Measurements from ENCODE around the gene NEK10.
A peak's percentile ranks its signal among the peaks of the same experiment; 100 is the strongest.
"Not testable (repeated sequence)": the region's sequence is repeated elsewhere in the genome, so short reads cannot be mapped to it uniquely, and the experiment has no call there.

The NEK10 gene

GRCh38 chr3:27312044-27312668 lies 57.0 kb downstream of the NEK10 start:
- ATAC-seq (replicated peaks) = peak; percentile 65 to 73
- no peaks in the 10 kb centered on the region for H3K27me3 Mint-ChIP-seq
- no peaks in the 10 kb centered on the region for H3K36me3 Mint-ChIP-seq
- DNase-seq = no peak
- H3K9me3 Mint-ChIP-seq = no peaks in the 10 kb centered on the region
- no peaks in the 10 kb centered on the region for H3K4me1 Mint-ChIP-seq
- H3K27ac Mint-ChIP-seq = no peak overlapping the region
- H3K4me3 Mint-ChIP-seq = no peak overlapping the region

GRCh38 chr3:27311400-27311799 lies 57.8 kb downstream of the NEK10 start:
- H3K27ac Mint-ChIP-seq = no peak overlapping the region

DNA sequence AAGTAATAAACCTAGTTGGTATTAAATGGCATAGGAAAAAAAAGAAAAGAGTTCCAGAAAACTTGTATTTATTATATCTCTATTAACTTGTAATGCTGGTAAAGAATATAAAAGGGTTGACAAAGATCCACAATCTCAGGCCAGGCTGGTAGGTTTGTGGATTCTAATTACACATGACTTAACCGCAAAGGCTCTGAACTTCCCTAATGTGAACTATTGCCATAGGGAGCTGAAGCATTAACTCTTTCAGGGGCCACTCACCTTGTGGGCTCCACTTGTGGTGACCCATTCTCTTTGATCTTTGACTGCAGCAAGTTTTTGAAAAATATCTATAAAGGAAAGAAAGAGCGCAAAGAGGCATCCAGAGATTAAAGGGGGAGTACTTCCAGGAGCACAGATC lies 58.5 kb downstream of the NEK10 start:
- no peaks in the 10 kb centered on the region for H3K36me3 Mint-ChIP-seq
- no peaks in the 10 kb centered on the region for H3K9me3 Mint-ChIP-seq
- ATAC-seq (replicated peaks) (no peak), DNase-seq (no peak)
- H3K27ac Mint-ChIP-seq = no peak overlapping the region
- no peak overlapping the region for H3K4me3 Mint-ChIP-seq
- H3K27me3 Mint-ChIP-seq = no peaks in the 10 kb centered on the region
- no peaks in the 10 kb centered on the region for H3K4me1 Mint-ChIP-seq

More at GRCh38 chr3:27311400-27311799, 57.8 kb downstream of the NEK10 start:
- Mint-ChIP-seq H3K4me1 (no peaks in the 10 kb centered on the region), H3K36me3 (no peaks in the 10 kb centered on the region), H3K27me3 (no peaks in the 10 kb centered on the region), H3K4me3 (no peak overlapping the region), H3K9me3 (no peaks in the 10 kb centered on the region)
- ATAC-seq (replicated peaks) (no peak), DNase-seq (no peak)

DNA sequence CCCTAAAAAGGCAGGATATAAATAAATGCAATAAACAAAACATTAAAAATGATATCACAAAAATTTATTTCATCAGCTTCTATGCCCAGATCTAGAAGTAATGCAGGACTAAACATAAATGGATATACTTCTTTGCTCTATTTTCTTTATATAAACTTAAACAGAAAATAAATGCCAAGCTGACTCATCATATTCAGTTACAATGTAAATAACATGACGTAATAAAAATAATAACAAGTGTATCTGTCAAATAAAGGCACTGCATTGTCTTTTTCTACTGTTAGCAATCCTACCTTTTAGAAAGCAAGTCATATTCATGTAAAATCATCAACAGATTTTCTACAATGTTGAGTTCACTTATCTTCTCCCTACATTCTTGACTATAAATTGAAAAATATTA lies 61.6 kb downstream of the NEK10 start:
- no peak for DNase-seq
- Mint-ChIP-seq H3K27me3 (no peaks in the 10 kb centered on the region), H3K4me1 (no peaks in the 10 kb centered on the region), H3K9me3 (no peaks in the 10 kb centered on the region), H3K36me3 (no peaks in the 10 kb centered on the region), H3K27ac (no peak overlapping the region), H3K4me3 (no peak overlapping the region)
- no peak for ATAC-seq (replicated peaks)

DNA sequence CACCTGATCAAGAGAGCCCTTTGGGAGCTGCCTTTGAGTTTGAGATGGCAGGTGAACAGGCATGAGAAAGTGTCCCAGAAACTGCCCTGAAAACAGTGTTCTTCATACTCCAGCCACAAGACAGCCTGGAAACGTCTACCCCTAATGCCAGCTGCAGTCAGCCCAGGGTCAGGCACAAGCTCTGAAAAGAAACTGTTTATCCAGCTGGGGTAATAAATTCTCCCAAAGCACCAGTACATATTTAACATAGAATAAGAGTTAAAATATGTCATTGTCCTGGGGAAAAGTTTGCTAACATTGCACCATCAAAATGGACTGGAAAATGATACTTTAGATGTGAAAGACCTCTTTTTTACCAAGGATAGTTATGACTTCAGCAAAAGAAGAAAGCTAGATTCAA lies 66.3 kb downstream of the NEK10 start:
- DNase-seq = no peak
- Mint-ChIP-seq H3K4me1 (no peaks in the 10 kb centered on the region), H3K27me3 (no peaks in the 10 kb centered on the region)

DNA sequence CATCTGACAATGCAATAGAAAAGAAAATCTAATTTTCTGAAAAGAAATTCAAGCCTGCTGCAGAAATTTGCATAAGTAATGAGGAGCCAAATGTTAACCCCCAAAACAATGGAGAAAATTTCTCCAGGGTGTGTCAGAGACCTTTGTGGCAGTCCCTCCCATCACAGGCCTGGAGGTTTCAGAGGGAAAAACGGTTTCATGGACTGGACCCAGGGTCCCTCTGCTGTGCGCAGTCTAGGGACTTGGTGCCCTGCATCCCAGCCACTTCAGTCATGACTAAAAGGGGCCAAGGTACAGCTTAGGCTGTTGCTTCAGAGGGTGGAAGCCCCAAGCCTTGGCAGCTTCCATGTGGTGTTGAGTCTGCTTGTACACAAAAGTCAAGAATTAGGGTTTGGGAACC lies 70.2 kb downstream of the NEK10 start:
- ATAC-seq (replicated peaks); H3K4me1 Mint-ChIP-seq; H3K27me3 Mint-ChIP-seq; H3K27ac Mint-ChIP-seq; H3K4me3 Mint-ChIP-seq; DNase-seq: not testable (repeated sequence)
- Mint-ChIP-seq H3K9me3 (peaks cover 8 to 11% of the 10 kb centered on the region in 2 donors), H3K36me3 (peaks cover 17 to 24% of the 10 kb centered on the region in 2 donors)

More for the DNA sequence above, 66.3 kb downstream of the NEK10 start:
- no peak for ATAC-seq (replicated peaks)
- no peak overlapping the region for H3K4me3 Mint-ChIP-seq
- H3K9me3 Mint-ChIP-seq = peaks cover 8 to 11% of the 10 kb centered on the region in 2 donors
- H3K36me3 Mint-ChIP-seq = peaks cover 17 to 24% of the 10 kb centered on the region in 2 donors
- no peak overlapping the region for H3K27ac Mint-ChIP-seq

DNA sequence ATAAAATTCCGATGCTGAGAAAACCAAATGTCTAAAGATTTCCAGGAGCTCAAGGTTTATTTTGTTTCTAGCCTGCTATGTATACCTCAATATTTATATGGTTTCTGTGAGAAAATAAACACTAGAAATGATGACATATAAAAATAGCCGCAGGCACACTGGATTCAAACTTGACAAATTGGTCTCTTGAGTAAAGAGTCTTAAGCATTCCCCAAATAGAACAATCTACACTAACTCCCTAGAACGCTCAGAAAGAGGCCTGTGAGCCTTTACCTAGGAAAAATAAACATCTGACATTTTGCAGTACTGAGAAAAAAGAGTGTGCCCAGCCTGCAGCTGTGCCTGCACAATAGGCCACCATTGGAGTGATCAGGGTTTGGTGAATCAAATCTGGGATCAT lies 75.2 kb downstream of the NEK10 start:
- DNase-seq (no peak), ATAC-seq (replicated peaks) (no peak)
- Mint-ChIP-seq H3K36me3 (peaks cover 5 to 8% of the 10 kb centered on the region in 2 donors), H3K4me1 (no peaks in the 10 kb centered on the region), H3K4me3 (no peak overlapping the region), H3K9me3 (peaks cover 5% of the 10 kb centered on the region in 2 donors), H3K27me3 (no peaks in the 10 kb centered on the region), H3K27ac (no peak overlapping the region)

- ATAC-seq (replicated peaks) = no peak
Observed at GRCh38 chr3:27290760-27291159, 78.4 kb downstream of the NEK10 start.

DNA sequence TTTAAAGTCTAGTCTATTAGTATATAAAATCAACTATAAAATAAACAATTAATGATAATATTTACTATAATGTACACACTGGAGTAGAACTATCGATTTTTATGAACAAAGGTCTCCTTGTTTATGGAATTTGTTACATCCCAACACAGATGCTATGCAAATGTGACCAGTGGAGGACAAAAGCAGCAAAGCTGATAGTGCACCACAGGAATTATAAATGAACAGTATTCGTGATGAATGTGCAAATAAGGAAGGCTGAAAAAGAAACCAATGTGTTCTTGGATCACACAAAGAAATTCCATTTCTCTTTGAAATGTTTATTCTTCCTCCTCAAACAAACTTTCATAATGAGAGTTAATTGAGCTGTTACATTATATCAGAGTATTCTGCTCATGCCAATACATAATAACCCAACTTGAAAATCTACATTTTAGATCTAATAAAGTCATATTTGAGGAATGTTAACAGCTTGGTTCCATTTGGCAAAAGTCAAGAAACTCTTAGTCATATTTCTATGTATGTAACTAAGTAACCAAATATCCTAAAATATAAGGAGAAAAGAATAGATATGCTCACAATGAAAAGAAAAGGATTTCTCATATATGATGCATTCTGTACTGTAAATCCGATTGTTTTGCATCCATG lies 79.3 kb downstream of the NEK10 start:
- H3K4me3 Mint-ChIP-seq = no peak overlapping the region
- H3K4me1 Mint-ChIP-seq = no peaks in the 10 kb centered on the region
- no peaks in the 10 kb centered on the region for H3K36me3 Mint-ChIP-seq
- no peaks in the 10 kb centered on the region for H3K9me3 Mint-ChIP-seq
- H3K27ac Mint-ChIP-seq = no peak overlapping the region
- no peak for DNase-seq
- ATAC-seq (replicated peaks) = no peak
- no peaks in the 10 kb centered on the region for H3K27me3 Mint-ChIP-seq

More at GRCh38 chr3:27290760-27291159, 78.4 kb downstream of the NEK10 start:
- Mint-ChIP-seq H3K4me3 (no peak overlapping the region), H3K4me1 (no peaks in the 10 kb centered on the region), H3K27me3 (no peaks in the 10 kb centered on the region), H3K9me3 (no peaks in the 10 kb centered on the region), H3K27ac (no peak overlapping the region), H3K36me3 (no peaks in the 10 kb centered on the region)
- no peak for DNase-seq

DNA sequence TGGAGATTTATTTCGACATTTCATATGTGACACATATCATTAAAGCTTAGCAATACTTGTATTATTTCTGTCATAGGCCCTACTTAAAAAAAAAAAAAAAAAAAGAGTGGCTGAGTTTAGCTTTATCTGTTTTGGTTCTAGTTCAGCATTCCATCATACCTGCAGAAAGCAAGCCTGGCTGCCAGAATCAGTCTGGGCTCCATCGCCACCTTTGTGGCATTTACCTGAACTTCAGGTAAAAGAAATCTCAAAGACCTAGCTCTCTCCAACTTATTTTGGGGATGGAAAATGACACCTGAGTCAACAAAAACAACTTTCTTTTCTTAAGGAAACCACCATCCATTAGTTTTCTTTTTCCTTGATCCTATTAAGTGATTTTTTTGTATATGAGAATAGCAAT lies 82.1 kb downstream of the NEK10 start:
- Mint-ChIP-seq H3K36me3 (no peaks in the 10 kb centered on the region), H3K4me3 (no peak overlapping the region), H3K27ac (no peak overlapping the region), H3K27me3 (no peaks in the 10 kb centered on the region), H3K9me3 (peaks cover 0 to under 1% of the 10 kb centered on the region in 2 donors), H3K4me1 (no peaks in the 10 kb centered on the region)
- DNase-seq = no peak
- no peak for ATAC-seq (replicated peaks)

- ATAC-seq (replicated peaks); H3K9me3 Mint-ChIP-seq; H3K4me3 Mint-ChIP-seq; H3K27me3 Mint-ChIP-seq; DNase-seq; H3K27ac Mint-ChIP-seq; H3K4me1 Mint-ChIP-seq; H3K36me3 Mint-ChIP-seq: not testable (repeated sequence)
Observed at GRCh38 chr3:27286467-27286866, 82.7 kb downstream of the NEK10 start.

- Mint-ChIP-seq H3K27ac (no peak overlapping the region), H3K27me3 (no peaks in the 10 kb centered on the region), H3K4me3 (no peak overlapping the region), H3K36me3 (peaks cover 0 to 5% of the 10 kb centered on the region in 2 donors), H3K9me3 (peaks cover 4 to 8% of the 10 kb centered on the region in 2 donors), H3K4me1 (no peaks in the 10 kb centered on the region)
- ATAC-seq (replicated peaks) (no peak), DNase-seq (no peak)
Observed at GRCh38 chr3:27285668-27286067, 83.5 kb downstream of the NEK10 start.

DNA sequence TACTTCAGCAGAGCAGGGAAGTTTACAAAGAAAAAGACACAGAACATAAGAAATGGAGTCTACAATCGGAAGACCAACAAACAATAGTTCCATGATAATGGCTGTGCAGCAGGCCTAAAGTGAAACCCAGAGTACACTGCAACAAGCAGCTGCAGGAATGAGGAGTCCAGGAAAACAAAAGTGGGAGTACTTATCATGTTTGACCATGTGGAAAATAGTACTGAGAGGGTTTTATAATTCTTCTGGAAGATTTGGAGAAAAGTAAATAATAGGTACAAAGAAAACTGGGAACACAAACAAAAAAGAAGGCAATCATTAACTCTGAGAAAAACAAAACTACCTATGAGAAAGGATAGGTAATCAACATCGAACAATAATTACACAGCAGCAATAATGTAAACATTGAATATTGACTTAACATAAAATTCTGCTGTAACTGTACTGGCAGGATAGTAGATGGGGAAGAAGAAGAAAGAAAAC lies 87.5 kb downstream of the NEK10 start:
- Mint-ChIP-seq H3K27me3 (no peaks in the 10 kb centered on the region), H3K4me1 (no peaks in the 10 kb centered on the region), H3K27ac (no peak overlapping the region), H3K4me3 (no peak overlapping the region), H3K9me3 (peaks cover 4 to 8% of the 10 kb centered on the region in 2 donors), H3K36me3 (peaks cover 0 to 5% of the 10 kb centered on the region in 2 donors)
- DNase-seq (no peak), ATAC-seq (replicated peaks) (no peak)

GRCh38 chr3:27279123-27279522 lies 90.1 kb downstream of the NEK10 start:
- no peak for DNase-seq
- no peaks in the 10 kb centered on the region for H3K27me3 Mint-ChIP-seq
- H3K9me3 Mint-ChIP-seq = peaks cover 4 to 8% of the 10 kb centered on the region in 2 donors
- no peak overlapping the region for H3K27ac Mint-ChIP-seq
- H3K36me3 Mint-ChIP-seq = peaks cover 0 to 5% of the 10 kb centered on the region in 2 donors
- no peaks in the 10 kb centered on the region for H3K4me1 Mint-ChIP-seq
- no peak for ATAC-seq (replicated peaks)
- H3K4me3 Mint-ChIP-seq = no peak overlapping the region

GRCh38 chr3:27278383-27279055 lies 90.7 kb downstream of the NEK10 start:
- no peak for ATAC-seq (replicated peaks)
- Mint-ChIP-seq H3K36me3 (peaks cover 0 to 5% of the 10 kb centered on the region in 2 donors), H3K27me3 (no peaks in the 10 kb centered on the region), H3K9me3 (peaks cover 4 to 8% of the 10 kb centered on the region in 2 donors), H3K4me1 (no peaks in the 10 kb centered on the region), H3K27ac (no peak overlapping the region), H3K4me3 (no peak overlapping the region)
- no peak for DNase-seq
